ENCODE data around the gene EIF5.
"Not testable (repeated sequence)": the region's sequence is repeated elsewhere in the genome, so short reads cannot be mapped to it uniquely, and the experiment has no call there.

The EIF5 gene

GRCh38 chr14:103354141-103354540 lies 20.1 kb downstream of the EIF5 start:
- H3K4me3 ChIP-seq (ENCODE audit: low read length, poor library complexity, severe bottlenecking) = no peak overlapping the region
- H3K79me2 ChIP-seq (ENCODE audit: insufficient read depth, low read length) = no peaks in the 10 kb centered on the region
- H3K9me3 ChIP-seq (ENCODE audit: insufficient read depth, low read depth, low read length) = no peaks in the 10 kb centered on the region
- peaks cover 8% of the 10 kb centered on the region for H3K4me1 ChIP-seq (ENCODE audit: insufficient read depth, low read length, poor library complexity, severe bottlenecking)
- H3K4me2 ChIP-seq (ENCODE audit: low read depth, low read length, poor library complexity, severe bottlenecking) = no peak overlapping the region
- H3K36me3 ChIP-seq (ENCODE audit: insufficient read depth, low read length) = no peaks in the 10 kb centered on the region
- H2AFZ ChIP-seq (ENCODE audit: low read length) = no peak overlapping the region
- TF ChIP-seq CTCF (conservative IDR thresholded peaks at IDR 0.05; ENCODE audit: low read length) = no peak
- TF ChIP-seq EZH2phosphoT487 (IDR thresholded peaks at IDR 0.05; ENCODE audit: borderline replicate concordance) = no peak
- no peaks in the 10 kb centered on the region for H3K27me3 ChIP-seq (ENCODE audit: insufficient read depth, low read length, poor library complexity, severe bottlenecking)
- H3K9me2 ChIP-seq (replicated peaks; ENCODE audit: low read depth, low read length) = no peaks in the 10 kb centered on the region
- H3K9ac ChIP-seq (ENCODE audit: low read depth, low read length, poor library complexity, severe bottlenecking) = no peak overlapping the region
- H3F3A ChIP-seq (ENCODE audit: low read depth) = no peaks in the 10 kb centered on the region
- no peaks in the 10 kb centered on the region for H4K20me1 ChIP-seq (ENCODE audit: insufficient read depth, low read length, poor library complexity, severe bottlenecking)

GRCh38 chr14:103356024-103356682 lies 22.1 kb downstream of the EIF5 start:
- H4K20me1 ChIP-seq (ENCODE audit: insufficient read depth, low read length, poor library complexity, severe bottlenecking) = no peaks in the 10 kb centered on the region
- H2AFZ ChIP-seq (ENCODE audit: low read length) = peak overlapping the region; percentile 73
- no peak overlapping the region for H3K4me3 ChIP-seq (ENCODE audit: low read length, poor library complexity, severe bottlenecking)
- no peaks in the 10 kb centered on the region for H3K27me3 ChIP-seq (ENCODE audit: insufficient read depth, low read length, poor library complexity, severe bottlenecking)
- no peaks in the 10 kb centered on the region for H3K79me2 ChIP-seq (ENCODE audit: insufficient read depth, low read length)
- peak overlapping the region; percentile 43 for H3K4me2 ChIP-seq (ENCODE audit: low read depth, low read length, poor library complexity, severe bottlenecking)
- H3K9me3 ChIP-seq (ENCODE audit: insufficient read depth, low read depth, low read length) = no peaks in the 10 kb centered on the region
- peaks cover 8% of the 10 kb centered on the region for H3K4me1 ChIP-seq (ENCODE audit: insufficient read depth, low read length, poor library complexity, severe bottlenecking)
- no peaks in the 10 kb centered on the region for H3K9me2 ChIP-seq (replicated peaks; ENCODE audit: low read depth, low read length)
- no peaks in the 10 kb centered on the region for H3K36me3 ChIP-seq (ENCODE audit: insufficient read depth, low read length)
- TF ChIP-seq EZH2phosphoT487 (IDR thresholded peaks at IDR 0.05; ENCODE audit: borderline replicate concordance) (no peak), CTCF (conservative IDR thresholded peaks at IDR 0.05; ENCODE audit: low read length) (no peak)
- H3K9ac ChIP-seq (ENCODE audit: low read depth, low read length, poor library complexity, severe bottlenecking) = no peak overlapping the region
- no peaks in the 10 kb centered on the region for H3F3A ChIP-seq (ENCODE audit: low read depth)

GRCh38 chr14:103357552-103357951 lies 23.5 kb downstream of the EIF5 start:
- H3K4me2 ChIP-seq (ENCODE audit: low read depth, low read length, poor library complexity, severe bottlenecking); H3F3A ChIP-seq (ENCODE audit: low read depth); H3K9me3 ChIP-seq (ENCODE audit: insufficient read depth, low read depth, low read length); H3K4me3 ChIP-seq (ENCODE audit: low read length, poor library complexity, severe bottlenecking); H3K4me1 ChIP-seq (ENCODE audit: insufficient read depth, low read length, poor library complexity, severe bottlenecking); H3K36me3 ChIP-seq (ENCODE audit: insufficient read depth, low read length); H3K9me2 ChIP-seq (replicated peaks; ENCODE audit: low read depth, low read length); H3K27me3 ChIP-seq (ENCODE audit: insufficient read depth, low read length, poor library complexity, severe bottlenecking); H2AFZ ChIP-seq (ENCODE audit: low read length); H3K79me2 ChIP-seq (ENCODE audit: insufficient read depth, low read length); H4K20me1 ChIP-seq (ENCODE audit: insufficient read depth, low read length, poor library complexity, severe bottlenecking); H3K9ac ChIP-seq (ENCODE audit: low read depth, low read length, poor library complexity, severe bottlenecking): not testable (repeated sequence)

- no peak overlapping the region for H2AFZ ChIP-seq (ENCODE audit: low read length)
- 0 out of 2 replicates have a peak, but pooled peaks cover 5% of the 10 kb centered on the region for H3K9me3 ChIP-seq (ENCODE audit: insufficient read depth, low read depth, low read length)
- TF ChIP-seq CTCF (conservative IDR thresholded peaks at IDR 0.05; ENCODE audit: low read length) (no peak), EZH2phosphoT487 (IDR thresholded peaks at IDR 0.05; ENCODE audit: borderline replicate concordance) (no peak)
- no peaks in the 10 kb centered on the region for H4K20me1 ChIP-seq (ENCODE audit: insufficient read depth, low read length, poor library complexity, severe bottlenecking)
- H3K4me3 ChIP-seq (ENCODE audit: low read length, poor library complexity, severe bottlenecking) = no peak overlapping the region
- no peaks in the 10 kb centered on the region for H3K9me2 ChIP-seq (replicated peaks; ENCODE audit: low read depth, low read length)
- H3K9ac ChIP-seq (ENCODE audit: low read depth, low read length, poor library complexity, severe bottlenecking) = no peak overlapping the region
- H3K4me2 ChIP-seq (ENCODE audit: low read depth, low read length, poor library complexity, severe bottlenecking) = no peak overlapping the region
- no peaks in the 10 kb centered on the region for H3F3A ChIP-seq (ENCODE audit: low read depth)
- no peaks in the 10 kb centered on the region for H3K27me3 ChIP-seq (ENCODE audit: insufficient read depth, low read length, poor library complexity, severe bottlenecking)
- peaks cover 6% of the 10 kb centered on the region for H3K4me1 ChIP-seq (ENCODE audit: insufficient read depth, low read length, poor library complexity, severe bottlenecking)
- H3K79me2 ChIP-seq (ENCODE audit: insufficient read depth, low read length) = no peaks in the 10 kb centered on the region
- H3K36me3 ChIP-seq (ENCODE audit: insufficient read depth, low read length) = no peaks in the 10 kb centered on the region
Measured at GRCh38 chr14:103360548-103360947, 26.5 kb downstream of the EIF5 start.
